Measurements from ENCODE around the gene ERBB2. TPM values are rescaled to one million over a fixed set of nuclear protein-coding genes. Genes with fewer than 3 reads are reported as not detected.

Gene ERBB2
- total and polyA plus RNA-seq, 2 of the 13 experiments (the other 11 are each of a cell fraction or from before 2014, with no cell fraction given), result 57.7 to 64.1 TPM

GRCh38 chr17:39678340-39679116, 21.3 kb upstream of the ERBB2 start (continued):
- TF ChIP-seq ZNF687 (CRISPR knock-in tag; IDR thresholded peaks at IDR 0.05) (peak; percentile 27; the same call in 1 of the 2 replicates), PITX1 (CRISPR knock-in tag; IDR thresholded peaks at IDR 0.05) (no peak), ZNF414 (CRISPR knock-in tag; IDR thresholded peaks at IDR 0.05) (no peak), IKZF5 (CRISPR knock-in tag; IDR thresholded peaks at IDR 0.05) (no peak), ZNF235 (CRISPR knock-in tag; IDR thresholded peaks at IDR 0.05; ENCODE audit: borderline replicate concordance) (no peak), ZNF232 (CRISPR knock-in tag; IDR thresholded peaks at IDR 0.05; ENCODE audit: borderline replicate concordance) (no peak), ISX (CRISPR knock-in tag; conservative IDR thresholded peaks at IDR 0.05) (no peak), PAXIP1 (CRISPR knock-in tag; conservative IDR thresholded peaks at IDR 0.05) (no peak), ZNF441 (CRISPR knock-in tag; IDR thresholded peaks at IDR 0.05; ENCODE audit: borderline replicate concordance) (no peak), ZNF20 (CRISPR knock-in tag; IDR thresholded peaks at IDR 0.05) (no peak), MTA1 (CRISPR knock-in tag; IDR thresholded peaks at IDR 0.05; ENCODE audit: borderline replicate concordance) (0 out of 2 replicates have a peak, but pooled peaks have one; percentile 8), ZNF768 (CRISPR knock-in tag; IDR thresholded peaks at IDR 0.05) (0 out of 2 replicates have a peak, but pooled peaks have one; percentile 4), ZKSCAN1 (IDR thresholded peaks at IDR 0.05; ENCODE audit: low read length) (no peak), HNF4A (CRISPR knock-in tag; IDR thresholded peaks at IDR 0.05) (peak; percentile 41; the same call in 1 of the 2 replicates), ZNF253 (CRISPR knock-in tag; IDR thresholded peaks at IDR 0.05; ENCODE audit: borderline replicate concordance) (no peak), RFX1 (IDR thresholded peaks at IDR 0.05) (no peak), CHCHD3 (CRISPR knock-in tag; IDR thresholded peaks at IDR 0.05) (no peak), ZNF737 (CRISPR knock-in tag; IDR thresholded peaks at IDR 0.05; ENCODE audit: borderline replicate concordance) (no peak), KAT7 (CRISPR knock-in tag; IDR thresholded peaks at IDR 0.05; ENCODE audit: borderline replicate concordance) (no peak), ZMYM4 (CRISPR knock-in tag; IDR thresholded peaks at IDR 0.05) (no peak), ZNF547 (CRISPR knock-in tag; IDR thresholded peaks at IDR 0.05) (no peak)
